ENCODE data around the gene SRRM4. TPM values are rescaled to one million over a fixed set of nuclear protein-coding genes. Genes with fewer than 3 reads are reported as not detected.

Gene SRRM4
- total RNA-seq, 1 experiment from 2014 or later, result 0.02 TPM

DNA sequence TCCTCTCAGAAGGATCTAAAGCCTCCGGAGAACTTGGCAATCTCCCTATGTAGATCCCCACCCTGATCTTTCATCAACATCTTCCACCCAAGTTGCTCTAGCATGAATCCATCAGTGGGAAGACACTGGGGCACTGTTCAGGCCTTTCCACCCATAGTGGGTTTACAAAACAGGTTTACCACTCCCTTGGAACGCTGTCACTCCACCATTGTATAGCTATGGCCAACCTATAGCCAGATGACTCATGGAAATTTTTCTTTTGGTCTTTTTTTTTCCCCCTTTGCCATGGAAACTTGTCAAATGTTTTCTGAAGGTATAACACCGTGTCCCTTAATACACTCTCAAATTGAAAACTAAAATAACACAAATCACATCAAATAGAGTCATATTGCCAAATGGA is 186.6 kb downstream of the SRRM4 start:
- H3K4me3 ChIP-seq (replicated peaks in 1 of 2; ENCODE audit: low read depth in 1 of 2, low read length in 2 of 2), result no peak overlapping the region
- no peak overlapping the region for H3K9ac ChIP-seq (ENCODE audit: low read length)
- H3K27ac ChIP-seq (ENCODE audit: low read depth, low read length), result no peak overlapping the region
- peaks cover 10% of the 10 kb centered on the region for H3K27me3 ChIP-seq (ENCODE audit: insufficient read depth, low read length)
- no peaks in the 10 kb centered on the region for H3K79me2 ChIP-seq (ENCODE audit: insufficient read depth, low read length)
- no peaks in the 10 kb centered on the region for H4K20me1 ChIP-seq (ENCODE audit: insufficient read depth)
- TF ChIP-seq RAD21 (IDR thresholded peaks at IDR 0.05; ENCODE audit: low read depth) (no peak), ZFX (IDR thresholded peaks at IDR 0.05) (no peak), YY1 (IDR thresholded peaks at IDR 0.05; ENCODE audit: extremely low read depth, insufficient replicate concordance, low read depth, low read length) (no peak)
- TF ChIP-seq, protein P1, sequence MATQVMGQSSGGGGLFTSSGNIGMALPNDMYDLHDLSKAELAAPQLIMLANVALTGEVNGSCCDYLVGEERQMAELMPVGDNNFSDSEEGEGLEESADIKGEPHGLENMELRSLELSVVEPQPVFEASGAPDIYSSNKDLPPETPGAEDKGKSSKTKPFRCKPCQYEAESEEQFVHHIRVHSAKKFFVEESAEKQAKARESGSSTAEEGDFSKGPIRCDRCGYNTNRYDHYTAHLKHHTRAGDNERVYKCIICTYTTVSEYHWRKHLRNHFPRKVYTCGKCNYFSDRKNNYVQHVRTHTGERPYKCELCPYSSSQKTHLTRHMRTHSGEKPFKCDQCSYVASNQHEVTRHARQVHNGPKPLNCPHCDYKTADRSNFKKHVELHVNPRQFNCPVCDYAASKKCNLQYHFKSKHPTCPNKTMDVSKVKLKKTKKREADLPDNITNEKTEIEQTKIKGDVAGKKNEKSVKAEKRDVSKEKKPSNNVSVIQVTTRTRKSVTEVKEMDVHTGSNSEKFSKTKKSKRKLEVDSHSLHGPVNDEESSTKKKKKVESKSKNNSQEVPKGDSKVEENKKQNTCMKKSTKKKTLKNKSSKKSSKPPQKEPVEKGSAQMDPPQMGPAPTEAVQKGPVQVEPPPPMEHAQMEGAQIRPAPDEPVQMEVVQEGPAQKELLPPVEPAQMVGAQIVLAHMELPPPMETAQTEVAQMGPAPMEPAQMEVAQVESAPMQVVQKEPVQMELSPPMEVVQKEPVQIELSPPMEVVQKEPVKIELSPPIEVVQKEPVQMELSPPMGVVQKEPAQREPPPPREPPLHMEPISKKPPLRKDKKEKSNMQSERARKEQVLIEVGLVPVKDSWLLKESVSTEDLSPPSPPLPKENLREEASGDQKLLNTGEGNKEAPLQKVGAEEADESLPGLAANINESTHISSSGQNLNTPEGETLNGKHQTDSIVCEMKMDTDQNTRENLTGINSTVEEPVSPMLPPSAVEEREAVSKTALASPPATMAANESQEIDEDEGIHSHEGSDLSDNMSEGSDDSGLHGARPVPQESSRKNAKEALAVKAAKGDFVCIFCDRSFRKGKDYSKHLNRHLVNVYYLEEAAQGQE (IDR thresholded peaks at IDR 0.05; ENCODE audit: low read depth), result no peak
- H3K9me3 ChIP-seq (ENCODE audit: control insufficient read depth in 1 of 2, insufficient read depth in 1 of 2, low read depth in 1 of 2, low read length in 2 of 2), result no peaks in the 10 kb centered on the region
- ATAC-seq, result no peak
- H3K36me3 ChIP-seq (ENCODE audit: control insufficient read depth in 1 of 2, insufficient read depth in 2 of 2, low read length in 2 of 2), result no peaks in the 10 kb centered on the region
- intact Hi-C loops (cut with micrococcal nuclease), result no loop called here
- no peaks in the 10 kb centered on the region for H3K9me2 ChIP-seq (ENCODE audit: insufficient read depth)
- no peak overlapping the region for H2AFZ ChIP-seq (ENCODE audit: low read depth, low read length, poor library complexity, severe bottlenecking)
- ChIA-PET POLR2A (no interaction called here), CTCF (no interaction called here), RAD21 (ENCODE audit: low non-redundant PET in 1 of 2, low total read pairs in 2 of 2, uncharacterized antibody in 2 of 2, unreplicated experiment in 2 of 2) (no interaction called here)
- peaks cover 5 to 6% of the 10 kb centered on the region in 2 experiments; a peak in 2 of 4 replicates for H3K4me1 ChIP-seq (ENCODE audit: control insufficient read depth in 1 of 2, insufficient read depth in 2 of 2, low read length in 2 of 2)
- DNase-seq (ENCODE audit: low read depth, low spot score), result no peak
- no TSS peak for BruUV-seq (replicated peaks)
- H3K4me2 ChIP-seq (ENCODE audit: low read length), result no peak overlapping the region

DNA sequence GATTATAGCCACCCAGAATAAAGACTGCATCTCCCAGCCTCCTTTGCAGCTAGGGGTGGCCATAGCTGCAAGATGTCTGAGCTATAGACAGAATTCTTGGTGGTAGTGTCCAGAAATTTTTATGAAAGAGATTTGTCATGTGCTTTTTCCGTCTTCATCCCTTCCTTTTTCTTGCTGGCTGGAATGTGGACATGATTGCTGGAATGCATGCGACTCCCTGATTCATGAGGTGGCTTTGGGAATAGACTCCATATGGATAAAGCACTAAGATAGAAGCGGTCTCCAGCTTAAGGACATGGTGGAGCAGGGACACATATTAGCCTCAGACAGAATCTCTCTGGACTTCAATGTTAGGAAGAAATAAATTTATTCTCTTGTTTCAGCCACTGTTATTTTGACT is 187.4 kb downstream of the SRRM4 start:
- Histone ChIP-seq H3K9me2 (ENCODE audit: insufficient read depth) (no peaks in the 10 kb centered on the region), H2AFZ (ENCODE audit: low read depth, low read length, poor library complexity, severe bottlenecking) (no peak overlapping the region), H3K27ac (ENCODE audit: low read depth, low read length) (no peak overlapping the region), H3K9me3 (ENCODE audit: control insufficient read depth in 1 of 2, insufficient read depth in 1 of 2, low read depth in 1 of 2, low read length in 2 of 2) (no peaks in the 10 kb centered on the region), H3K27me3 (ENCODE audit: insufficient read depth, low read length) (peaks cover 7% of the 10 kb centered on the region), H3K9ac (ENCODE audit: low read length) (no peak overlapping the region), H3K36me3 (ENCODE audit: control insufficient read depth in 1 of 2, insufficient read depth in 2 of 2, low read length in 2 of 2) (no peaks in the 10 kb centered on the region), H3K79me2 (ENCODE audit: insufficient read depth, low read length) (no peaks in the 10 kb centered on the region), H3K4me3 (replicated peaks in 1 of 2; ENCODE audit: low read depth in 1 of 2, low read length in 2 of 2) (no peak overlapping the region), H3K4me2 (ENCODE audit: low read length) (no peak overlapping the region), H4K20me1 (ENCODE audit: insufficient read depth) (no peaks in the 10 kb centered on the region), H3K4me1 (ENCODE audit: control insufficient read depth in 1 of 2, insufficient read depth in 2 of 2, low read length in 2 of 2) (peaks cover 5 to 6% of the 10 kb centered on the region in 2 experiments; a peak in 2 of 4 replicates)
- no peak for ATAC-seq
- ChIA-PET POLR2A (no interaction called here), CTCF (no interaction called here), RAD21 (ENCODE audit: low non-redundant PET in 1 of 2, low total read pairs in 2 of 2, uncharacterized antibody in 2 of 2, unreplicated experiment in 2 of 2) (no interaction called here)
- intact Hi-C loops (cut with micrococcal nuclease), result no loop called here
- no peak for DNase-seq (ENCODE audit: low read depth, low spot score)
- no TSS peak for BruUV-seq (replicated peaks)
- TF ChIP-seq FOSL1 (IDR thresholded peaks at IDR 0.05; ENCODE audit: low read depth) (no peak), SIN3A (IDR thresholded peaks at IDR 0.05; ENCODE audit: low read depth) (no peak), POLR2A (IDR thresholded peaks at IDR 0.05; ENCODE audit: borderline replicate concordance, extremely low read depth, insufficient read depth, insufficient read length) (no peak), ZNF274 (IDR thresholded peaks at IDR 0.05; ENCODE audit: low read depth, low read length) (no peak), SRF (IDR thresholded peaks at IDR 0.05; ENCODE audit: low read depth) (no peak)
- TF ChIP-seq, protein P2, sequence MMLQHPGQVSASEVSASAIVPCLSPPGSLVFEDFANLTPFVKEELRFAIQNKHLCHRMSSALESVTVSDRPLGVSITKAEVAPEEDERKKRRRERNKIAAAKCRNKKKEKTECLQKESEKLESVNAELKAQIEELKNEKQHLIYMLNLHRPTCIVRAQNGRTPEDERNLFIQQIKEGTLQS (IDR thresholded peaks at IDR 0.05), result no peak
- TF ChIP-seq, protein P1 (IDR thresholded peaks at IDR 0.05; ENCODE audit: low read depth), result no peak
- TF ChIP-seq, protein P3, sequence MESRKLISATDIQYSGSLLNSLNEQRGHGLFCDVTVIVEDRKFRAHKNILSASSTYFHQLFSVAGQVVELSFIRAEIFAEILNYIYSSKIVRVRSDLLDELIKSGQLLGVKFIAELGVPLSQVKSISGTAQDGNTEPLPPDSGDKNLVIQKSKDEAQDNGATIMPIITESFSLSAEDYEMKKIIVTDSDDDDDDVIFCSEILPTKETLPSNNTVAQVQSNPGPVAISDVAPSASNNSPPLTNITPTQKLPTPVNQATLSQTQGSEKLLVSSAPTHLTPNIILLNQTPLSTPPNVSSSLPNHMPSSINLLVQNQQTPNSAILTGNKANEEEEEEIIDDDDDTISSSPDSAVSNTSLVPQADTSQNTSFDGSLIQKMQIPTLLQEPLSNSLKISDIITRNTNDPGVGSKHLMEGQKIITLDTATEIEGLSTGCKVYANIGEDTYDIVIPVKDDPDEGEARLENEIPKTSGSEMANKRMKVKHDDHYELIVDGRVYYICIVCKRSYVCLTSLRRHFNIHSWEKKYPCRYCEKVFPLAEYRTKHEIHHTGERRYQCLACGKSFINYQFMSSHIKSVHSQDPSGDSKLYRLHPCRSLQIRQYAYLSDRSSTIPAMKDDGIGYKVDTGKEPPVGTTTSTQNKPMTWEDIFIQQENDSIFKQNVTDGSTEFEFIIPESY (IDR thresholded peaks at IDR 0.05; ENCODE audit: extremely low read depth, insufficient replicate concordance, low read length), result no peak

Data from HCT116 (cell line).